ENCODE results near the gene MMP15. TPM values are rescaled to one million over a fixed set of nuclear protein-coding genes. Genes with fewer than 3 reads are reported as not detected.

Gene MMP15
- total and polyA plus RNA-seq, 2 of the 4 experiments (the other 2 are of a cell fraction) = 0.18 to 0.56 TPM

GRCh38 chr16:58082381-58082780 is 56.8 kb downstream of the MMP15 start:
- in situ Hi-C loops (cut with MboI; ENCODE audit: low sequenced_read_pairs) (no loop called here), intact Hi-C loops (cut with micrococcal nuclease) (no loop called here), dilution Hi-C loops (cut with HindIII; ENCODE audit: low sequenced_read_pairs, unreplicated experiment) (no loop called here)
- no peak overlapping the region for H3K56ac ChIP-seq (ENCODE audit: extremely low read depth, insufficient read depth, low read length)
- no peak overlapping the region for H3K18ac ChIP-seq (ENCODE audit: low read depth, low read length)
- no peak overlapping the region for H3K4me2 ChIP-seq (ENCODE audit: low read depth, low read length)
- no peak overlapping the region for H2BK5ac ChIP-seq (ENCODE audit: low read depth, low read length, poor library complexity, severe bottlenecking)
- no peaks in the 10 kb centered on the region for H4K20me1 ChIP-seq (ENCODE audit: insufficient read depth, low read length)
- H4K8ac ChIP-seq (ENCODE audit: low read depth in 2 of 2, low read length in 2 of 2) = no peak overlapping the region
- no peaks in the 10 kb centered on the region for H3K79me1 ChIP-seq (ENCODE audit: low read depth in 1 of 2, low read length in 2 of 2)
- no peak overlapping the region for H2BK15ac ChIP-seq (ENCODE audit: low read depth, low read length)
- H3K27ac ChIP-seq (ENCODE audit: insufficient read depth, low read length) = no peak overlapping the region
- no peaks in the 10 kb centered on the region for H3K36me3 ChIP-seq (ENCODE audit: control insufficient read depth, insufficient read depth, low read length)
- no peak overlapping the region for H2AK9ac ChIP-seq (replicated peaks; ENCODE audit: low read depth, low read length, poor library complexity)
- H3K9me1 ChIP-seq (ENCODE audit: insufficient read depth, low read length) = no peaks in the 10 kb centered on the region
- H2AFZ ChIP-seq (replicated peaks; ENCODE audit: low read length, poor library complexity) = no peak overlapping the region
- H3K27me3 ChIP-seq (ENCODE audit: control insufficient read depth, insufficient read depth, low read length) = peaks cover 5% of the 10 kb centered on the region
- DNase-seq = no peak
- no peak overlapping the region for H2BK120ac ChIP-seq (ENCODE audit: low read depth, low read length)
- no TSS peak for BruUV-seq (replicated peaks)
- no peak overlapping the region for H2BK20ac ChIP-seq (ENCODE audit: low read depth, low read length)
- no peak overlapping the region for H4K5ac ChIP-seq (ENCODE audit: low read depth, low read length)
- H3K4me1 ChIP-seq (ENCODE audit: control insufficient read depth, insufficient read depth, low read length) = no peaks in the 10 kb centered on the region
- ATAC-seq (ENCODE audit: low read depth) = no peak
- no peaks in the 10 kb centered on the region for H3K9me3 ChIP-seq (ENCODE audit: control insufficient read depth, insufficient read depth, low read length)
- no peak overlapping the region for H3K14ac ChIP-seq (replicated peaks; ENCODE audit: low read depth, low read length)
- no peak for TF ChIP-seq RFX5 (IDR thresholded peaks at IDR 0.05; ENCODE audit: low read depth, low read length)
- no peak for TF ChIP-seq CEBPB (IDR thresholded peaks at IDR 0.05; ENCODE audit: low read depth, low read length)
- TF ChIP-seq POLR2A (IDR thresholded peaks at IDR 0.05; ENCODE audit: low read depth, low read length) = no peak
- TF ChIP-seq USF2 (IDR thresholded peaks at IDR 0.05; ENCODE audit: low read depth, low read length) = no peak
- TF ChIP-seq ELK1 (IDR thresholded peaks at IDR 0.05; ENCODE audit: borderline replicate concordance, low read depth, low read length) = no peak
- no peak for TF ChIP-seq FOS (IDR thresholded peaks at IDR 0.05; ENCODE audit: low read depth, low read length)
- ChIA-PET CTCF (interaction anchor here (0.6 to 0.7 kb wide), 3 partner anchors 11 to 491 kb away, joined by 3 to 8 read pairs (median 3); no protein-coding TSS in a partner anchor), POLR2A (ENCODE audit: unreplicated experiment) (no interaction called here)
- H3K23ac ChIP-seq (ENCODE audit: low read depth, low read length) = no peak overlapping the region
- no peak overlapping the region for H2AK5ac ChIP-seq (ENCODE audit: low read depth, low read length)
- no peak overlapping the region for H3K9ac ChIP-seq (ENCODE audit: low read depth, low read length)
- H3K4ac ChIP-seq (ENCODE audit: low read depth, low read length) = no peak overlapping the region
- no peak overlapping the region for H4K91ac ChIP-seq (ENCODE audit: insufficient read depth, low read depth, low read length)
- no peak overlapping the region for H3K4me3 ChIP-seq (ENCODE audit: insufficient read depth, low read depth, low read length)

Data from IMR-90 (cell line).